ENCODE data around the gene LRRC8B.
"Not testable (repeated sequence)": the region's sequence is repeated elsewhere in the genome, so short reads cannot be mapped to it uniquely, and the experiment has no call there.

LRRC8B gene

GRCh38 chr1:89524369-89525168, at the start of gene LRRC8B:
Gene LRRC8B (plus strand): TSS chr1:89524829. CDS start chr1:89582651, 57,822 bp downstream.
- DNase-seq, result peak; percentile 92

GRCh38 chr1:89475269-89475668, 49.4 kb upstream of the LRRC8B start:
- DNase-seq, result no peak

GRCh38 chr1:89476072-89476471, 48.6 kb upstream of the LRRC8B start:
- DNase-seq, result no peak

- peak; percentile 88 for DNase-seq
These were observed 41.4 kb upstream of the LRRC8B start for GRCh38 chr1:89483010-89483756.

GRCh38 chr1:89483757-89484077, 40.9 kb upstream of the LRRC8B start:
- DNase-seq, result no peak

- DNase-seq, result peak; percentile 75
These were observed 40.3 kb upstream of the LRRC8B start for GRCh38 chr1:89484092-89485038.

GRCh38 chr1:89487972-89488371, 36.7 kb upstream of the LRRC8B start:
- DNase-seq, result no peak

- DNase-seq, result peak; percentile 36
These were observed 35.4 kb upstream of the LRRC8B start for GRCh38 chr1:89489047-89489729.

GRCh38 chr1:89490389-89490788, 34.2 kb upstream of the LRRC8B start:
- no peak for DNase-seq

- DNase-seq, result no peak
These were observed 25.3 kb upstream of the LRRC8B start for GRCh38 chr1:89499320-89499719.

- DNase-seq, result no peak
These were observed 22.6 kb upstream of the LRRC8B start for GRCh38 chr1:89502042-89502441.

GRCh38 chr1:89502895-89503294, 21.7 kb upstream of the LRRC8B start:
- no peak for DNase-seq

- DNase-seq, result no peak
These were observed 20.9 kb upstream of the LRRC8B start for GRCh38 chr1:89503690-89504089.

GRCh38 chr1:89510061-89510460, 14.6 kb upstream of the LRRC8B start:
- DNase-seq, result not testable (repeated sequence)

- no peak for DNase-seq
These were observed 11.5 kb upstream of the LRRC8B start for GRCh38 chr1:89512996-89513720.

- no peak for DNase-seq
These were observed 8.6 kb upstream of the LRRC8B start for GRCh38 chr1:89516055-89516454.

- DNase-seq, result no peak
These were observed 6.4 kb upstream of the LRRC8B start for GRCh38 chr1:89518221-89518631.

- peak; percentile 73 for DNase-seq
These were observed 4.8 kb upstream of the LRRC8B start for GRCh38 chr1:89519779-89520358.

GRCh38 chr1:89521977-89522376, 2.7 kb upstream of the LRRC8B start:
- not testable (repeated sequence) for DNase-seq

GRCh38 chr1:89523572-89524368, 859 bp upstream of the LRRC8B start:
- peak; percentile 87 for DNase-seq

All from OCI-M1 (cell line).